Measurements from ENCODE around the gene FAM180B.
"Not testable (repeated sequence)": the region's sequence is repeated elsewhere in the genome, so short reads cannot be mapped to it uniquely, and the experiment has no call there.

Gene FAM180B

DNA sequence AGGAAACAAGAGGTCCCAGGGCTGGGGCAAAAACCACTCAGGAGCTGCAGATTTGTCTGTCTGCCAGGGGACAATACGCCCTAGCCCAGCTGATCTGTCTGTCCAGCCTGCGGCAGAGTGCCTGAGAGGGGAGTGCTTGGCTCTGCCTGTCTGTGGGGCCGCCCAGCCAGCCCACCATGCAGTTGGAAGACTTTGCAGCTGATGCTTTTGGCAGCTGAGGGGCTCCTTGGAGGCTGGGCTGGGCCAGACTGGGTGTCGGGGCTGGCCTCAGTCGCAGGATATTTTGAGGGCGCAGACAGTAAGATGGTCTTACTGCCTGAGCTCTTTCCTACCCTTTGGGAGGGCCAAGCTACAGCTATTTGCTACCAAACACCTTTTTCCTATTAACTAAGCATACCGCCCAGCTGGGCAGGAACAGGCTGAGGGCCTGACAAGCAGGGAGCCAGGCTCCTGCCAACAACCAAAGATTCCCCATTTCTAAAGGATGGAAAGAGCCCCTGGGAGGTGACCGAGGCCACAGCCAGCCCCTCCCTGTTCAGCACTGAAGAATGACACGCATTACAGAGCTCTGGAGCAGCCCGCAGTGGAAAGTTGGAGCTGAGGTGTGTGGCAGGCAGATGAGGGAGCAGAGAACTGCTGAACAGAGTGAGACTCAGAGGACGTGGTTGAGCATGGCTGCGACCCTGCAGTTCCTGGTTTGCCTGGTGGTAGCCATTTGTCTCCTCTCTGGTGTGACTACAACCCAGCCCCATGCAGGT, at the start of gene FAM180B:
Gene FAM180B, plus strand, starts transcription at position 581 of the 758 bp plus-strand sequence. Its CDS starts 91 bp downstream, at position 672.
- intact Hi-C loops (cut with DNase I) = no loop called here
- peak in 1 of 10 donors; percentile 72 for DNase-seq

GRCh38 chr11:47536915-47537314, 49.6 kb upstream of the FAM180B start:
- intact Hi-C loops (cut with DNase I) = no loop called here
- no peak for DNase-seq

DNA sequence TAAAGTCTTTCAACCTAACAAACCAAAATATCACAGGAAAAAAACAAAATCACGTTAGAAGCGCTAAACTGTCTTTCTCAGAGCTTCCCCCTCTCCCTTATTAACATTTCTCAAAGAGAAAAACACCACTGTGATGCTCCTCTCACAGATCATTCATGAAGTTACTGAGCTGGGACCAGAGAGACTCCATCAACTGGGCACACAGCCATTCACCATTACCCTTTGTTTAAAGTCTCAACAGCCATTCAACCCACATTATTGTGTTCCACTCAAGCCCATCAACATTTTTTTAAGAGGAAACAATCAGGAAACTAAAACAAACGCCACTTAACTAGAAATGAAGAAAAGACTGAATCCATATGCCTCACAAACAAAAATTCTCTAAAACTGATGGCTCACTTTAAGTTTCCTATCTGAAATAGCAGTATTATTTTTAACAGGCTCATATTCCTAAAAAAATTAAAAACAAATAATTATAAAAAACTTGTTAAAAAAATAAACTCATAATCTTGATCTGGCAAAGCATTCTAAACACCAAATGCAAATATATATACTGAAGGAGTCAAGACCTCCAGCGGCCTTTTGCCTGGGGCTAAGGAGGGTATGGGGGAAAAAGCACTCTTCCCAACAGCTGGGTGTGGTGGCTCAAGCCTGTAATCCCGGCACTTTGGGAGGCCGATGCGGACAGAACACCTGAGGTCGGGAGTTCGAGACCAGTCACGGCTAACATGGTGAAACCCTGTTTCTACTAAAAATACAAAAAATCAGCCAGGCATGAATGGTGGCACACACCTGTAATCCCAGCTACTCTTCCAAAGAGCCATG, 47.5 kb upstream of the FAM180B start:
- peak in 1 of 10 donors; percentile 42 for DNase-seq
- intact Hi-C loops (cut with DNase I) = no loop called here

GRCh38 chr11:47539681-47540039, 46.8 kb upstream of the FAM180B start:
- no peak for DNase-seq
- intact Hi-C loops (cut with DNase I) = no loop called here

DNA sequence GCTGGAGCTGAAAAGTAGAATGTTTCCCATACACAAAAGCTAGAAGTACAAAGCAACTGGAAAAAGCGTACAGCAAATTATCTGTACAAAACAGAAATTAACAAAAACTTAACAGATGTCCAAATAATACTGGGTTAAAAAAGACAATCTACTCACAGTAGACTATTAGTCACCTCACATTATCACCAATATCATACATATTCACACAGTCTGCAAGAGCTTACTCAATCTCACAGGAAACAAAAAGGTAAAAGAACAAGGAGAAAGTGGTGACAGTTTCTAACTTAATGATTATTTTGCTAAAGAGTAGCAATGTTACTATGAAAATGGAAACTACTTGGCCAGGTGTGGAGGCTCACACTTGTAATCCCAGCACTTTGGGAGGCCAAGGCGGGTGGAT, 45.4 kb upstream of the FAM180B start:
- DNase-seq = no peak
- intact Hi-C loops (cut with DNase I) = no loop called here

- intact Hi-C loops (cut with DNase I) = no loop called here
- DNase-seq = no peak
These were observed 41.2 kb upstream of the FAM180B start for GRCh38 chr11:47545298-47545697.

- intact Hi-C loops (cut with DNase I) = not testable (repeated sequence)
- DNase-seq = peak in 1 of 10 donors; percentile 20
These were observed 40.2 kb upstream of the FAM180B start for GRCh38 chr11:47546274-47546673.

GRCh38 chr11:47550288-47551047, 36.0 kb upstream of the FAM180B start:
- intact Hi-C loops (cut with DNase I) = loop anchor here (5.0 to 10.0 kb wide), 2 partner anchors 143 to 214 kb away; partner anchors contain the start of genes FNBP4 and SLC39A13
- peak in 1 of 10 donors; percentile 19 for DNase-seq

DNA sequence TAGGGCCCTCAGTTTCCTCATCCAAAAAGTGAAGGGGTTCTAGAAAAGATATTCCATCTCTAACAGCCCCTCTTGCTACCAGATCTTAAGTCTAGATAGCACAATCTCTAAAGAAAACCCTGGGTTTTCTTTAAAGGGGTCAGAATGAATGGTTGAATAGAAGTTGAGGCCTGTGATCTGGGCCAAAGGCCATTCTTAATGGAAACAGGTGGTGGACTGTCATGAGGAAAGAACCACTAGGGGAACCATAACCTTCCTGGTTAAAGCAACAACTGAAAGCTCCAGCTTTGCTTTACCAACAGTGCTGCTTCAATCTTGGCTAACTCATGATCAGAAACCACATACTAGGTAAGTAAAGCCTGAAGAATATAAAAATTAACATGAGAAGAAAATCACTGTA, 35.4 kb upstream of the FAM180B start:
- intact Hi-C loops (cut with DNase I) = loop anchor here (5.0 to 10.0 kb wide), 2 partner anchors 144 to 214 kb away; partner anchors contain the start of genes FNBP4 and SLC39A13
- no peak for DNase-seq

- DNase-seq = peak in 3 of 10 donors; percentile 19 to 37 (median 30)
- intact Hi-C loops (cut with DNase I) = loop anchor here (2.0 to 10.0 kb wide), 3 partner anchors 83 to 213 kb away; partner anchors contain the start of genes FNBP4 and SLC39A13
These were observed 34.4 kb upstream of the FAM180B start for GRCh38 chr11:47552056-47552565.

DNA sequence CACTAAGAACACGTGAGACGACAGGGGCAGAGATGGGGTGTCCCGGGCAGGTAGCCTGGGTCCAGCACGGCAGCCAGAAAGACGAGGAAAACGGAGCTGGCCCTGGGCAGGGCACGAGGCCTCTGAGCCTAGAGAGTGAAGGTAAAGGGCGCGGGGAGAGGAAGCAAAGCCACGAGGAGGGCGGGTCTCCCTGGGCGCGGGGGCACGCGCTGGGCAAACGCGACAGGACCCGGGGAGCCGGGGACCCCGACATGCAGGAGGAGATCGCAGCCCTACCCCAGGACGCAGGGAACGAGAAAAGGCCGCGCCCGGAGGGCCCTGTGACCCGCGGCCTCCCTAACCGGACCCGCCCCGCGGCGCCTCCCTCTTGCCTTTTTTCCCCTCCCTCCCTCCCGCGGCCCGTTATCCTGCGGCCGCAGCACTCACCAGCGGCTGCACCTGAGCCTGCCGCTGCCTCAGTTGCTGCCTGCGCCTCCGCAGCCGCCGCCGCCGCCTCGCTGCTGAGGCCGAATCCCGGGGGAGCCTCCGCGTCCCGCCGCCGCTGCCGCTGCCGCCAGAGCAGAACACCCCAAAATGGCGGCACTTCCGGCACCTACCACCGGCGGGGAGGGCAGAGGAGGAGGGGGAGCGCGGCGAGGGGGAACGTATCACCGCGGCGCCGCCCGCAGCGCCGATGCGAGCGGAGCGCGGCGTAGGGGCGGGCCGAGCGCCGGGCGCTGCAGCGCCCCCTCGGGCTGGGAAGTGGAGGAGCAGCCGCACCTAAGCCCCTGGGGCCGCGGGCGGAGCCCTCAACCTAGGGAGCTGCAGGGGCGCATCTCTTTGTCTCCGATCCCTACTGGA, 33.7 kb upstream of the FAM180B start, which contains the start of gene CELF1:
Gene CELF1, minus strand, starts transcription at position 567 of the 840 bp plus-strand sequence. CDS start 53,609 bp downstream, outside the sequence.
- peak; percentile 83 to 98 (median 90) for DNase-seq
- intact Hi-C loops (cut with DNase I) = loop anchor here (1.0 to 10.0 kb wide), 4 partner anchors 26 to 212 kb away; partner anchors contain the start of genes FNBP4, KBTBD4 and SLC39A13

GRCh38 chr11:47553406-47553743, 33.1 kb upstream of the FAM180B start:
- intact Hi-C loops (cut with DNase I) = loop anchor here (1.0 to 10.0 kb wide), 4 partner anchors 25 to 211 kb away; partner anchors contain the start of genes FNBP4, KBTBD4 and SLC39A13
- no peak for DNase-seq

DNA sequence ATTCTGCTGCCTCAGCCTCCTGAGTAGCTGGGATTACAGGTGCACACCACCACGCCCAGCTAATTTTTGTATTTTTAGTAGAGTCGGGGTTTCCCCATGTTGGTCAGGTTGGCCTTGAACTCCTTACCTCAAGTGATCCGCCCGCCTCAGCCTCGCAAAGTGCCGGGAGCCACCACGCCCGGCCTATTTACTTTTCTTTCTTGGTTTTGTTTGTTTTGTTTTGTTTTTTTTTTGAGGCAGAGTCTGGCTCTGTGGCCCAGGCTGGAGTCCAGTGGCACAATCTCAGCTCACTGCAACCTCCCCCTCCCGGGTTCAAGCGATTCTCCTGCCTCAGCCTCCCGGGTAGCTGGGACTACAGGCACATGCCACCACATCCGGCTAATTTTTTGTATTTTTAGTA, 29.5 kb upstream of the FAM180B start:
- intact Hi-C loops (cut with DNase I) = loop anchor here (10.0 kb wide), 1 partner anchor 208 kb away; the partner anchor contains the start of gene FNBP4
- peak in 1 of 10 donors; percentile 46 for DNase-seq

GRCh38 chr11:47558695-47559094, 27.8 kb upstream of the FAM180B start:
- intact Hi-C loops (cut with DNase I) = loop anchor here (10.0 kb wide), 1 partner anchor 206 kb away; the partner anchor contains the start of gene FNBP4
- no peak for DNase-seq

DNA sequence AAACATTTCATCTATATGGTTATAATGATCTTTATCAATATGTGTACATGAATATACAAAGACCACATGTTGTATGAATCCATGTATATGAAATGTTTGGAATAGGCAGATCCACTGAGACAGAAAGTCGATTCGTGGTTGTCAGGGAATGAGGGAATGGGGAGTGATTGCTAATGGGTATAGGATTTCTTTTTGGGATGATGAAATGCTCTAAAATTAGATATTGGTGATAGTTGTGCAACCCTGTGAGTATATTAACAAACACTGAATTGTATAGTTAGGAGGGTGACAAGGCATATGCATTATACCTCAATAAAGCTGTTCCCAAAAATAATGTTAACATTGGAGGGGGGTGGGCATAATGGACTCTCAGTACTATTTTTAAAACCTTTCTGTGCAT, 26.1 kb upstream of the FAM180B start:
- intact Hi-C loops (cut with DNase I) = no loop called here
- DNase-seq = no peak

- intact Hi-C loops (cut with DNase I); DNase-seq: not testable (repeated sequence)
These were observed 24.1 kb upstream of the FAM180B start for GRCh38 chr11:47562393-47562792.

DNA sequence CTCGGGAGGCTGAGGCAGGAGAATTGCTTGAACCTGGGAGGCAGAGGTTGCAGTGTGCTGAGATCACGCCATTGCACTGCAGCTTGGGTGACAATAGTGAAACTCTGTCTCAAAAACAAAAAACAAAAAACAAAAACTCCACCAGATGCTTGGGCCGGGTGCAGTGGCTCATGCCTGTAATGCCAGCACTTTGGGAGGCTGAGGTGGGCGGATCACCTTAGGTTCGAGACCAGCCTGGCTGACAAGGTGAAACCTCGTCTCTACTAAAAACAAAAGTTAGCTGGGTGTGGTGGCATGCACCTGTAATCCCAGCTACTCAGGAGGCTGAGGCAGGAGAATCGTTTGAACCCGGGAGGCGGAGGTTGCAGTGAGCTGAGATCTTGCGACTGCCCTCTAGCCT, 22.1 kb upstream of the FAM180B start:
- intact Hi-C loops (cut with DNase I) = not testable (repeated sequence)

DNA sequence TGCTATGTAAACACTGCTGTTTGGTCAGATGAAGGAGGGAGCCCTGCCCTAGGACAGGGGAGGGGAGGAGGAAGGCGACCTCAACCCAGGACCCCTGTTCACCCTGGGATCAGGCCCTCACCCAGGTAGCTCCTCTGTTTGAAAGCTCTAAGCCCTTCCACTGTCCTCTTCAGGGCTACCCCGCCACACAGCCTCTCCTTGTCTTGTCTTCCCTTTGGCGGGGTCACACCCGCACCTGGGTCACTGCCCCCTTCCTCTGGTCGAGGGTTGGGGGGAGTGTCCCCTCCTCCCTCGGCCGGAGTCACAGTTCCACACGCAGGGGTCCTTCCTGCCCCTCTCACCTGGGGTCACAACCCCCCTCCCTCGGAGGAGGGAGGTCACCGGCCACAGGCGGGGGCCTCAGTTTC, 21.5 kb upstream of the FAM180B start:
- DNase-seq = peak in 1 of 10 donors; percentile 60
- intact Hi-C loops (cut with DNase I) = no loop called here

More for the DNA sequence above, 22.1 kb upstream of the FAM180B start:
- peak in 1 of 10 donors; percentile 15 for DNase-seq

Data from posterior cingulate gyrus (tissue), 11 donors.